GM21390 (cell line): ENCODE data around the gene ANKRD28.

Experiments
- ATAC-seq: cut with Tn5 transposase; IDR thresholded peaks from one replicate; pipeline ENCODE4 v1.9.1; 2021; ENCODE audit not compliant: unreplicated experiment

ANKRD28 gene

GRCh38 chr3:15804553-15805095 is 6.8 kb upstream of the ANKRD28 start:
- peak; percentile 43 for ATAC-seq

- ATAC-seq, result no peak
These were observed 6.1 kb upstream of the ANKRD28 start for GRCh38 chr3:15803921-15804320.

GRCh38 chr3:15801298-15801697 is 3.5 kb upstream of the ANKRD28 start:
- ATAC-seq, result no peak

- ATAC-seq, result no peak
These were observed 3.0 kb upstream of the ANKRD28 start for GRCh38 chr3:15800780-15801179.

GRCh38 chr3:15800327-15800726 is 2.5 kb upstream of the ANKRD28 start:
- no peak for ATAC-seq

- ATAC-seq, result no peak
These were observed 910 bp upstream of the ANKRD28 start for GRCh38 chr3:15798533-15799245.

- no peak for ATAC-seq
These were observed 773 bp downstream of the ANKRD28 start for GRCh38 chr3:15796771-15797641.

GRCh38 chr3:15796331-15796730 is 1.4 kb downstream of the ANKRD28 start:
- ATAC-seq, result no peak

- ATAC-seq, result no peak
These were observed 2.0 kb downstream of the ANKRD28 start for GRCh38 chr3:15795651-15796308.

GRCh38 chr3:15794842-15795650 is 2.7 kb downstream of the ANKRD28 start:
- no peak for ATAC-seq

GRCh38 chr3:15794303-15794771 is 3.4 kb downstream of the ANKRD28 start:
- ATAC-seq, result peak; percentile 38

GRCh38 chr3:15791525-15791924 is 6.3 kb downstream of the ANKRD28 start:
- no peak for ATAC-seq

GRCh38 chr3:15787941-15788340 is 9.8 kb downstream of the ANKRD28 start:
- ATAC-seq, result no peak

GRCh38 chr3:15787526-15787925 is 10.3 kb downstream of the ANKRD28 start:
- ATAC-seq, result no peak

- ATAC-seq, result no peak
These were observed 14.3 kb downstream of the ANKRD28 start for GRCh38 chr3:15783361-15783969.

- no peak for ATAC-seq
These were observed 15.3 kb downstream of the ANKRD28 start for GRCh38 chr3:15782429-15782828.

GRCh38 chr3:15781637-15782402 is 16.0 kb downstream of the ANKRD28 start:
- ATAC-seq, result no peak

GRCh38 chr3:15781131-15781530 is 16.6 kb downstream of the ANKRD28 start:
- ATAC-seq, result no peak

GRCh38 chr3:15779111-15779510 is 18.7 kb downstream of the ANKRD28 start:
- no peak for ATAC-seq
